HFFc6 (cell line): ENCODE measurements around the gene TRIM31. TPM values are rescaled to one million over a fixed set of nuclear protein-coding genes. Genes with fewer than 3 reads are reported as not detected.

Source experiments
- DNase-seq: peaks from one replicate; pipeline ENCODE4 v3.0.0-alpha.2; 2018
- H3K27ac Mint-ChIP-seq: 2 replicates; pipeline ENCODE4 v1.8.0; 2020; ENCODE audit warnings: mild to moderate bottlenecking, mixed read lengths
- H3K27me3 Mint-ChIP-seq: 2 replicates; pipeline ENCODE4 v1.8.0; 2021; ENCODE audit warnings: mild to moderate bottlenecking, moderate library complexity, mixed read lengths; ENCODE audit not compliant: insufficient read depth
- H3K36me3 Mint-ChIP-seq: 2 replicates; pipeline ENCODE4 v1.8.0; 2021; ENCODE audit warnings: low read depth, mixed read lengths
- H3K4me1 Mint-ChIP-seq: 2 replicates; pipeline ENCODE4 v1.8.0; 2020; ENCODE audit warnings: low read depth, mixed read lengths
- H3K4me3 Mint-ChIP-seq: 2 replicates; pipeline ENCODE4 v1.8.0; 2020; ENCODE audit warnings: mild to moderate bottlenecking, moderate library complexity, mixed read lengths
- H3K9me3 Mint-ChIP-seq: 2 replicates; pipeline ENCODE4 v1.8.0; 2020; ENCODE audit warnings: mild to moderate bottlenecking, mixed read lengths
- CTCF ChIP-seq: fragments of 200-600 bp; sonication (generic); IDR thresholded peaks from 2 replicates; pipeline ENCODE4 v1.5.0; 2021; ENCODE audit warnings: antibody characterized with exemption, mild to moderate bottlenecking
- total RNA-seq, 6 experiments: library from RNA; stranded (reverse); fragmentation: NEBNext Ultra II Directional; extraction: Animal tissue kit (Norgen Biotek cat#: 25700); gene quantifications; 2 replicates in 1 of 6; 3 replicates in 5 of 6; pipeline ENCODE4 v1.2.3, GENCODE V29; 2021

Gene TRIM31
- total RNA-seq, 6 experiments from 2014 or later: not detected

- Mint-ChIP-seq H3K27ac (no peak overlapping the region), H3K27me3 (peaks cover 29% of the 10 kb centered on the region), H3K36me3 (no peaks in the 10 kb centered on the region), H3K9me3 (no peaks in the 10 kb centered on the region), H3K4me3 (peak overlapping the region; percentile 23; the same call in 1 of the 2 replicates), H3K4me1 (peaks cover 33% of the 10 kb centered on the region)
- no peak for DNase-seq
- no peak for TF ChIP-seq CTCF
Observed at GRCh38 chr6:30155520-30156261, 42.8 kb upstream of the TRIM31 start.

GRCh38 chr6:30154709-30155519, 42.0 kb upstream of the TRIM31 start:
- no peaks in the 10 kb centered on the region for H3K36me3 Mint-ChIP-seq

GRCh38 chr6:30154061-30154460, 41.2 kb upstream of the TRIM31 start:
- H3K36me3 Mint-ChIP-seq: no peaks in the 10 kb centered on the region
- no peak overlapping the region for H3K27ac Mint-ChIP-seq
- peaks cover 30% of the 10 kb centered on the region for H3K27me3 Mint-ChIP-seq
- no peak for TF ChIP-seq CTCF
- DNase-seq: no peak
- H3K4me3 Mint-ChIP-seq: no peak overlapping the region
- H3K4me1 Mint-ChIP-seq: peaks cover 33% of the 10 kb centered on the region
- H3K9me3 Mint-ChIP-seq: no peaks in the 10 kb centered on the region

More at GRCh38 chr6:30154709-30155519, 42.0 kb upstream of the TRIM31 start:
- Mint-ChIP-seq H3K4me3 (peak overlapping the region; percentile 24), H3K4me1 (peaks cover 33% of the 10 kb centered on the region), H3K9me3 (no peaks in the 10 kb centered on the region), H3K27me3 (peaks cover 32% of the 10 kb centered on the region), H3K27ac (peak overlapping the region; percentile 35; the same call in 1 of the 2 replicates)
- DNase-seq: peak; percentile 82
- TF ChIP-seq CTCF: 0 out of 2 replicates have a peak, but pooled peaks have one; percentile 7

GRCh38 chr6:30152910-30153610, 40.2 kb upstream of the TRIM31 start:
- Mint-ChIP-seq H3K4me3 (no peak overlapping the region), H3K27me3 (peaks cover 26% of the 10 kb centered on the region), H3K27ac (no peak overlapping the region), H3K4me1 (peaks cover 28% of the 10 kb centered on the region), H3K9me3 (no peaks in the 10 kb centered on the region), H3K36me3 (no peaks in the 10 kb centered on the region)
- no peak for TF ChIP-seq CTCF
- no peak for DNase-seq

GRCh38 chr6:30152016-30152673, 39.3 kb upstream of the TRIM31 start:
- H3K9me3 Mint-ChIP-seq: no peaks in the 10 kb centered on the region
- no peak overlapping the region for H3K4me3 Mint-ChIP-seq
- H3K27me3 Mint-ChIP-seq: peaks cover 34% of the 10 kb centered on the region
- peaks cover 23% of the 10 kb centered on the region for H3K4me1 Mint-ChIP-seq
- no peak overlapping the region for H3K27ac Mint-ChIP-seq
- no peak for DNase-seq
- TF ChIP-seq CTCF: no peak
- no peaks in the 10 kb centered on the region for H3K36me3 Mint-ChIP-seq
